GM03348 (cell line): ENCODE data around the gene UCK2.
"Not testable (repeated sequence)": the region's sequence is repeated elsewhere in the genome, so short reads cannot be mapped to it uniquely, and the experiment has no call there.

Experiments used
- DNase-seq: peaks from one replicate; pipeline ENCODE4 v3.0.0; 2012; ENCODE audit warnings: low spot score

Gene UCK2

GRCh38 chr1:165827268-165828102 lies at the start of gene UCK2:
Gene UCK2 (plus strand): TSS chr1:165827614. CDS start chr1:165827834, 220 bp downstream.
- peak; percentile 92 for DNase-seq

GRCh38 chr1:165778197-165778596 lies 49.2 kb upstream of the UCK2 start:
- not testable (repeated sequence) for DNase-seq

- not testable (repeated sequence) for DNase-seq
These were observed 43.9 kb upstream of the UCK2 start for GRCh38 chr1:165783519-165783918.

- no peak for DNase-seq
These were observed 39.7 kb upstream of the UCK2 start for GRCh38 chr1:165787741-165788140.

GRCh38 chr1:165793951-165794350 lies 33.5 kb upstream of the UCK2 start:
- no peak for DNase-seq

- no peak for DNase-seq
These were observed 31.5 kb upstream of the UCK2 start for GRCh38 chr1:165795894-165796293.

- no peak for DNase-seq
These were observed 28.0 kb upstream of the UCK2 start for GRCh38 chr1:165799387-165799786.

GRCh38 chr1:165804513-165804912 lies 22.9 kb upstream of the UCK2 start:
- DNase-seq, result not testable (repeated sequence)

GRCh38 chr1:165807613-165808012 lies 19.8 kb upstream of the UCK2 start:
- DNase-seq, result no peak

GRCh38 chr1:165815725-165816124 lies 11.7 kb upstream of the UCK2 start:
- peak; percentile 19 for DNase-seq

- DNase-seq, result no peak
These were observed 11.3 kb upstream of the UCK2 start for GRCh38 chr1:165816157-165816556.

GRCh38 chr1:165816826-165817497 lies 10.5 kb upstream of the UCK2 start:
- no peak for DNase-seq

GRCh38 chr1:165823552-165824268 lies 3.7 kb upstream of the UCK2 start:
- no peak for DNase-seq

- no peak for DNase-seq
These were observed 3.2 kb upstream of the UCK2 start for GRCh38 chr1:165824269-165824643.

GRCh38 chr1:165826565-165827267 lies 698 bp upstream of the UCK2 start:
- no peak for DNase-seq

- DNase-seq, result peak; percentile 73
These were observed 772 bp downstream of the UCK2 start for GRCh38 chr1:165828103-165828668.

GRCh38 chr1:165828669-165829329 lies 1.4 kb downstream of the UCK2 start:
- DNase-seq, result peak; percentile 83

- DNase-seq, result no peak
These were observed 2.5 kb downstream of the UCK2 start for GRCh38 chr1:165829888-165830287.

- no peak for DNase-seq
These were observed 3.7 kb downstream of the UCK2 start for GRCh38 chr1:165831146-165831545.

- DNase-seq, result no peak
These were observed 5.5 kb downstream of the UCK2 start for GRCh38 chr1:165832902-165833301.

- DNase-seq, result no peak
These were observed 5.9 kb downstream of the UCK2 start for GRCh38 chr1:165833358-165833757.
